Dedifferentiated amniotic fluid mesenchymal stem cell (primary cell): ENCODE measurements around the gene PSME3.
A peak's percentile ranks its signal among the peaks of the same experiment; 100 is the strongest.

ENCODE experiments used
- DNase-seq: peaks from one replicate; pipeline ENCODE4 v3.0.0-alpha.2; 2016; ENCODE audit errors: extremely low spot score

The PSME3 gene

GRCh38 chr17:42817866-42818265 lies 15.3 kb upstream of the PSME3 start:
- no peak for DNase-seq

GRCh38 chr17:42818379-42818778 lies 14.8 kb upstream of the PSME3 start:
- no peak for DNase-seq

GRCh38 chr17:42819939-42820535 lies 13.2 kb upstream of the PSME3 start:
- DNase-seq = peak; percentile 61

GRCh38 chr17:42821176-42821575 lies 12.0 kb upstream of the PSME3 start:
- DNase-seq = no peak

GRCh38 chr17:42827472-42827871 lies 5.7 kb upstream of the PSME3 start:
- DNase-seq = no peak

GRCh38 chr17:42830971-42831370 lies 2.2 kb upstream of the PSME3 start:
- DNase-seq = no peak

GRCh38 chr17:42832213-42832933 lies 824 bp upstream of the PSME3 start:
- DNase-seq = no peak

- no peak for DNase-seq
Measured at GRCh38 chr17:42833767-42834422, 698 bp downstream of the PSME3 start.

GRCh38 chr17:42835732-42836131 lies 2.5 kb downstream of the PSME3 start:
- no peak for DNase-seq

- DNase-seq = no peak
Measured at GRCh38 chr17:42841975-42842685, 8.9 kb downstream of the PSME3 start.

GRCh38 chr17:42843358-42843934 lies 10.2 kb downstream of the PSME3 start:
- DNase-seq = peak; percentile 63

GRCh38 chr17:42844271-42844670 lies 11.1 kb downstream of the PSME3 start, which contains the start of gene AOC2:
Gene AOC2 (plus strand): TSS chr17:42844580. CDS start chr17:42844627, 47 bp downstream.
- DNase-seq = no peak

- DNase-seq = no peak
Measured at GRCh38 chr17:42844761-42845555, 11.8 kb downstream of the PSME3 start.

GRCh38 chr17:42845556-42845917 lies 12.3 kb downstream of the PSME3 start:
- DNase-seq = no peak

GRCh38 chr17:42845918-42846593 lies 12.9 kb downstream of the PSME3 start:
- no peak for DNase-seq

GRCh38 chr17:42846594-42847280 lies 13.5 kb downstream of the PSME3 start:
- no peak for DNase-seq

GRCh38 chr17:42848093-42848492 lies 14.9 kb downstream of the PSME3 start:
- no peak for DNase-seq

- no peak for DNase-seq
Measured at GRCh38 chr17:42849031-42849430, 15.8 kb downstream of the PSME3 start.

- DNase-seq = no peak
Measured at GRCh38 chr17:42849451-42850181, 16.4 kb downstream of the PSME3 start.
